Caco-2 (cell line): Measurements from ENCODE around the gene TULP3. TPM values are rescaled to one million over a fixed set of nuclear protein-coding genes. Genes with fewer than 3 reads are reported as not detected.

ENCODE experiments used
- BruUV-seq: library from RNA; stranded (reverse); fragments of 400-500 nt; replicated peaks from 2 replicates; lab custom pipeline; 2021; lab: Mats Ljungman, UMichigan
- CTCF ChIA-PET: fragments of 300-600 bp; sonication (Branson Sonifier 250); formaldehyde crosslinking; loops from one replicate; lab custom pipeline; 2022; ENCODE audit warnings: antibody characterized with exemption; lab: Charles Lee
- POLR2A ChIA-PET: fragments of 300-600 bp; sonication (Branson Sonifier 250); formaldehyde crosslinking; loops from one replicate; lab custom pipeline; 2022; ENCODE audit warnings: antibody characterized with exemption; lab: Charles Lee
- DNase-seq, 2 experiments: peaks; one replicate each; pipeline versions ENCODE4 v3.0.0 to v3.0.0-alpha.2; 2020 to 2022
- H3K27me3 ChIP-seq: replicated peaks from 2 replicates; pipeline ENCODE4 v1.6.0; 2011; ENCODE audit warnings: low read length; ENCODE audit not compliant: control insufficient read depth, insufficient read depth
- H3K36me3 ChIP-seq: 2 replicates; pipeline ENCODE4 v1.5.1; 2011; ENCODE audit warnings: low read length; ENCODE audit not compliant: control insufficient read depth, insufficient read depth
- H3K4me1 ChIP-seq: fragments of 250-450 bp; sonication (Bioruptor Pico); 2 replicates; pipeline ENCODE4 v1.5.1; 2020; ENCODE audit warnings: mild to moderate bottlenecking
- H3K4me3 ChIP-seq: 2 replicates; pipeline ENCODE4 v1.5.1; 2011; ENCODE audit warnings: low read depth, mild to moderate bottlenecking, control low read depth, low read length
- H3K9me3 ChIP-seq: fragments of 250-450 bp; sonication (Bioruptor Pico); 2 replicates; pipeline ENCODE4 v1.5.1; 2020; ENCODE audit warnings: mild to moderate bottlenecking, moderate library complexity
- H3K27ac Mint-ChIP-seq: one replicate; pipeline ENCODE4 v1.8.0; 2022; ENCODE audit warnings: mixed read lengths; ENCODE audit not compliant: unreplicated experiment
- H3K27me3 Mint-ChIP-seq: one replicate; pipeline ENCODE4 v1.8.0; 2022; ENCODE audit warnings: mixed read lengths; ENCODE audit not compliant: insufficient read depth, unreplicated experiment
- H3K36me3 Mint-ChIP-seq: one replicate; pipeline ENCODE4 v1.8.0; 2022; ENCODE audit warnings: mild to moderate bottlenecking, mixed read lengths; ENCODE audit not compliant: insufficient read depth, unreplicated experiment
- H3K4me1 Mint-ChIP-seq: one replicate; pipeline ENCODE4 v1.8.0; 2022; ENCODE audit warnings: low read depth, mixed read lengths; ENCODE audit not compliant: unreplicated experiment
- H3K4me3 Mint-ChIP-seq: one replicate; pipeline ENCODE4 v1.8.0; 2022; ENCODE audit warnings: mild to moderate bottlenecking, moderate library complexity, mixed read lengths; ENCODE audit not compliant: unreplicated experiment
- H3K9me3 Mint-ChIP-seq: one replicate; pipeline ENCODE4 v1.8.0; 2022; ENCODE audit warnings: mixed read lengths; ENCODE audit not compliant: unreplicated experiment
- intact Hi-C: fragments of 100-400 bp; cut with micrococcal nuclease; formaldehyde crosslinking; loops from one replicate; pipeline ENCODE4 v1.10.0; 2022; ENCODE audit not compliant: unreplicated experiment
- total RNA-seq: library from RNA; stranded (reverse); gene quantifications from 2 replicates; pipeline ENCODE4 v1.2.3, GENCODE V29; 2022
- TF ChIP-seq, protein P1 (sequence below), 2 experiments: fragments of 200-600 bp in 1 of 2; IDR thresholded peaks; 1 replicate in 1 of 2; 2 replicates in 1 of 2; pipeline versions ENCODE4 v1.5.1 to v1.8.0; 2011 to 2022; ENCODE audit warnings: antibody characterized with exemption in 1 of 2, control low read depth in 1 of 2, inconsistent platforms in 1 of 2, low read depth in 1 of 2, low read length in 1 of 2, mild to moderate bottlenecking in 1 of 2, moderate library complexity in 1 of 2; ENCODE audit not compliant: insufficient read depth in 1 of 2, severe bottlenecking in 1 of 2, unreplicated experiment in 1 of 2

TULP3 gene
- total RNA-seq, 1 experiment from 2014 or later: 31.0 TPM

DNA sequence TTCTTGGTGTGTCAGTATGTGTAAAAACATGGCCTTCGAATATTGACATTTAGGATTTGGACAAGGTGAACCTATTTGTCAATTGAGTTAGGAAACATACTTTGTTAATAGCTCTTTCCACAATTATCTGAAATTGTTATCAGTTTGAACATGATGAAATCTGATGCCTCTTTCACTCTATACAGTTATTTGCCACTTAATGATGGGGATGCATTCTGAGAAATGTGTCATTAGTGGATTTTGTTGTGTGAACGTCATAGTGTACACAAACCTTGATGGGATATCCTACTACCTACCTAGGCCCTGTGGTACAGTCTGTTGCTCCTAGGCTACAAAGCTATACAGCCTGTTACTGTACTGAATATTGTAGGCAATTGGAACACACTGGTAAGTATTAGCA lies 4.8 kb downstream of the TULP3 start:
- Mint-ChIP-seq H3K27me3 (no peaks in the 10 kb centered on the region), H3K27ac (no peak overlapping the region), H3K4me3 (no peak overlapping the region), H3K4me1 (peaks cover 5% of the 10 kb centered on the region), H3K36me3 (peaks cover 14% of the 10 kb centered on the region), H3K9me3 (no peaks in the 10 kb centered on the region)
- DNase-seq: no peak
- intact Hi-C loops: no loop called here
- ChIA-PET POLR2A (no interaction called here), CTCF (no interaction called here)
- no peaks in the 10 kb centered on the region for H3K36me3 ChIP-seq
- TF ChIP-seq, protein P1, sequence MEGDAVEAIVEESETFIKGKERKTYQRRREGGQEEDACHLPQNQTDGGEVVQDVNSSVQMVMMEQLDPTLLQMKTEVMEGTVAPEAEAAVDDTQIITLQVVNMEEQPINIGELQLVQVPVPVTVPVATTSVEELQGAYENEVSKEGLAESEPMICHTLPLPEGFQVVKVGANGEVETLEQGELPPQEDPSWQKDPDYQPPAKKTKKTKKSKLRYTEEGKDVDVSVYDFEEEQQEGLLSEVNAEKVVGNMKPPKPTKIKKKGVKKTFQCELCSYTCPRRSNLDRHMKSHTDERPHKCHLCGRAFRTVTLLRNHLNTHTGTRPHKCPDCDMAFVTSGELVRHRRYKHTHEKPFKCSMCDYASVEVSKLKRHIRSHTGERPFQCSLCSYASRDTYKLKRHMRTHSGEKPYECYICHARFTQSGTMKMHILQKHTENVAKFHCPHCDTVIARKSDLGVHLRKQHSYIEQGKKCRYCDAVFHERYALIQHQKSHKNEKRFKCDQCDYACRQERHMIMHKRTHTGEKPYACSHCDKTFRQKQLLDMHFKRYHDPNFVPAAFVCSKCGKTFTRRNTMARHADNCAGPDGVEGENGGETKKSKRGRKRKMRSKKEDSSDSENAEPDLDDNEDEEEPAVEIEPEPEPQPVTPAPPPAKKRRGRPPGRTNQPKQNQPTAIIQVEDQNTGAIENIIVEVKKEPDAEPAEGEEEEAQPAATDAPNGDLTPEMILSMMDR (IDR thresholded peaks at IDR 0.05; ENCODE audit: insufficient read depth in 1 of 2, low read depth in 1 of 2, low read length in 1 of 2, severe bottlenecking in 1 of 2, unreplicated experiment in 1 of 2): no peak
- no peaks in the 10 kb centered on the region for H3K27me3 ChIP-seq
- H3K4me1 ChIP-seq: peaks cover 12% of the 10 kb centered on the region
- H3K4me3 ChIP-seq: no peak overlapping the region
- no peaks in the 10 kb centered on the region for H3K9me3 ChIP-seq
- BruUV-seq: no TSS peak

DNA sequence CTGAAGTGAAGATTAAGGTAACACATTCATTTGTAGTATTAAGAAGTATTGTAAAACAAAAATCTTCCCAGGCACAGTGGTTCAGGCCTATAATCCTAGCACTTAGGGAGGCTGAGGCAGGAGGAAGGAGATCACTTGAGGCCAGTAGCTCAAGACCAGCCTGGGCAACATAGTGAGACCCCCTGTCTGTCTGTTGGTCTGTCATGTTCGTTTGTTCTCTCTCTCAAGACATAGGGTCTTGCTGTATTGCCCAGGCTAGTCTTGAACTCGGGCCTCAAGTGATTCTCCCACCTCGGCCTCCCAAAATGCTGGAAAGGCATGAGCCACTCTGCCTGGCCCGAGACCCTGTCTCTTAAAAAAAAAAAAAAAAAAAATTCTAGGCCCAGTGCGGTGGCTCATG lies 6.7 kb downstream of the TULP3 start:
- H3K4me1 ChIP-seq: peaks cover 12% of the 10 kb centered on the region
- H3K9me3 Mint-ChIP-seq: no peaks in the 10 kb centered on the region
- ChIA-PET CTCF (no interaction called here), POLR2A (interaction anchor here (0.6 kb wide), 1 partner anchor 8 kb away, joined by 3 read pairs; no protein-coding TSS in a partner anchor)
- no peak overlapping the region for H3K4me3 ChIP-seq
- intact Hi-C loops: no loop called here
- peaks cover 5% of the 10 kb centered on the region for H3K4me1 Mint-ChIP-seq
- DNase-seq: no peak
- no peak overlapping the region for H3K4me3 Mint-ChIP-seq
- H3K36me3 Mint-ChIP-seq: peaks cover 8% of the 10 kb centered on the region
- H3K36me3 ChIP-seq: no peaks in the 10 kb centered on the region
- no peaks in the 10 kb centered on the region for H3K27me3 Mint-ChIP-seq
- TF ChIP-seq, protein P1 (IDR thresholded peaks at IDR 0.05; ENCODE audit: insufficient read depth in 1 of 2, low read depth in 1 of 2, low read length in 1 of 2, severe bottlenecking in 1 of 2, unreplicated experiment in 1 of 2): no peak
- H3K9me3 ChIP-seq: no peaks in the 10 kb centered on the region
- no TSS peak for BruUV-seq
- H3K27me3 ChIP-seq: no peaks in the 10 kb centered on the region
- no peak overlapping the region for H3K27ac Mint-ChIP-seq

DNA sequence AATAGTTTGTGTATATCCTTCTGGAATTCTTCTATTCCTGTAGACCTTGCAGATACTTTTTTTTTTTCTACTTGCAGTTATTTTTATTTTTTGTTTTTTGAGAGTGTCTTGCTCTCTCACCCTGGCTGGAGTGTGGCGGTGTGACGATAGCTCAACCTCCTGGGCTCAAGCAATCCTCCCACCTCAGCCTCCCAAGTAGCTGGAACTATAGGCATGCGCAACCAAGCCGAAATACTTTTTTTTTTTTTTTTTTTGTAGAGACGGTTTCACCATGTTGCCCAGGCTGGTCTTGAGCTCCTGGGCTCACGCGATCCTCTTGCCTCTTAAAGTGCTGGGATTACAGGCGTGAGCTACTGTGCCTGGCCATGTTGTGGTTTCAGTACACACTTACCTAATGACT lies 10.0 kb downstream of the TULP3 start:
- H3K4me3 Mint-ChIP-seq: no peak overlapping the region
- no peak for DNase-seq
- no peak overlapping the region for H3K4me3 ChIP-seq
- H3K36me3 ChIP-seq: no peaks in the 10 kb centered on the region
- CTCF ChIA-PET: no interaction called here
- no peaks in the 10 kb centered on the region for H3K27me3 ChIP-seq
- POLR2A ChIA-PET: interaction anchor here (0.6 to 0.7 kb wide), 2 partner anchors 24 to 88 kb away, joined by 3 to 10 read pairs; no protein-coding TSS in a partner anchor
- H3K4me1 Mint-ChIP-seq: no peaks in the 10 kb centered on the region
- intact Hi-C loops: no loop called here
- no TSS peak for BruUV-seq
- no peaks in the 10 kb centered on the region for H3K4me1 ChIP-seq
- H3K9me3 ChIP-seq: no peaks in the 10 kb centered on the region
- no peak overlapping the region for H3K27ac Mint-ChIP-seq
- H3K27me3 Mint-ChIP-seq: no peaks in the 10 kb centered on the region
- TF ChIP-seq, protein P1 (IDR thresholded peaks at IDR 0.05; ENCODE audit: insufficient read depth in 1 of 2, low read depth in 1 of 2, low read length in 1 of 2, severe bottlenecking in 1 of 2, unreplicated experiment in 1 of 2): no peak
- no peaks in the 10 kb centered on the region for H3K9me3 Mint-ChIP-seq
- H3K36me3 Mint-ChIP-seq: no peaks in the 10 kb centered on the region
